ENCODE results near the gene HS3ST3A1.

GRCh38 chr17:13538841-13539411, 62.8 kb downstream of the HS3ST3A1 start:
- TF ChIP-seq CTCF (IDR thresholded peaks at IDR 0.05; ENCODE audit: control extremely low read depth in 1 of 3, insufficient read depth in 1 of 3, low read depth in 1 of 3, low read length in 3 of 3) (no peak), CEBPB (IDR thresholded peaks at IDR 0.05; ENCODE audit: low read depth, low read length) (no peak), YY1 (IDR thresholded peaks at IDR 0.05; ENCODE audit: low read depth, low read length) (no peak), CBX8 (IDR thresholded peaks at IDR 0.05; ENCODE audit: borderline replicate concordance, low read depth, low read length) (no peak), TAF1 (IDR thresholded peaks at IDR 0.05; ENCODE audit: low read depth, low read length) (no peak), EGR1 (IDR thresholded peaks at IDR 0.05; ENCODE audit: borderline replicate concordance, low read depth, low read length) (no peak), SAP30 (IDR thresholded peaks at IDR 0.05; ENCODE audit: insufficient read depth, insufficient replicate concordance, low read length) (no peak), POLR2AphosphoS5 (IDR thresholded peaks at IDR 0.05; ENCODE audit: low read depth, low read length) (no peak), RAD21 (IDR thresholded peaks at IDR 0.05 in 1 of 2, conservative IDR thresholded peaks at IDR 0.05 in 1 of 2; ENCODE audit: low read depth in 2 of 2, low read length in 2 of 2) (no peak)
